ENCODE results near the gene SWT1.

Gene SWT1, protein sequence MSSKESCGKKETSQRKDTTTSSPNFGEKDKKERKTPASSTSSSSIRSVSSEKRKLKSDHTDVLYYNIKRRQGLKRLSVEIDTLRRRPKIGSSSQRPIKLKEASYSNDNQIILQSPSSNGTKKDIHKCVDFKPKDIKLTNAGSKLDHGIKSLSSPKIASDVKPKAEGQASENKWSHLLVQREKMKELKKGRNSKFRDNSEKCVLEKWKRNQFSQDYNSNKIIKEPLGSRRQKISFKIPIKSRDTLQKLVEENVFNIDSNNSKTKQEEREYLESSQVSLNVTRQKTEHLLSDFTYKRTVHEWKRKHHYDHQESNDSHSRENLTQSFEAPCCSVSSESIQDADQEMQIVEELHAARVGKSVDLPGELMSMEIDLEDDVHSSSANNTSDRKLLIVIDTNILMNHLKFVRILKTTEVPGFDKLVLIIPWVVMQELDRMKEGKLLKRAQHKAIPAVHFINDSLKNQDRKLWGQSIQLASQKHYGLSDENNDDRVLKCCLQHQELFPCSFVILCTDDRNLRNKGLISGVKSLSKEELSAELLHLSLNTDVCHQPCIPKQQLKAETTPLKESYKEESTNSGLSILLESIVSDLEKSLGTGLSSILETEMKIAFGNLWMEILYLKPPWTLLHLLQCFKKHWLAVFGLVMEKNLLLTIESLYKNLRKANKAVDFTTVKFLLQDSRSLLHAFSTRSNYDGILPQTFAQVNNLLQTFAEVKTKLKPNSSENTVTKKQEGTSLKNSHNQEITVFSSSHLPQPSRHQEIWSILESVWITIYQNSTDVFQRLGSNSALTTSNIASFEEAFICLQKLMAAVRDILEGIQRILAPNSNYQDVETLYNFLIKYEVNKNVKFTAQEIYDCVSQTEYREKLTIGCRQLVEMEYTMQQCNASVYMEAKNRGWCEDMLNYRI

GRCh38 chr1:185156854-185157598 is at the start of gene SWT1, which contains the start of gene TRMT1L:
Gene SWT1 (plus strand): TSS chr1:185157167. CDS start chr1:185160842, 3,675 bp downstream.
Gene TRMT1L (minus strand): TSS chr1:185156953. CDS start chr1:185156712, 241 bp downstream.
- Histone ChIP-seq H3K27ac (ENCODE audit: low read length) (peak within 1 kb of the TSS; percentile 79), H3K4me1 (ENCODE audit: insufficient read depth, low read length) (peaks cover 27% of the 10 kb centered on the region), H3K9me3 (ENCODE audit: insufficient read depth, low read length, severe bottlenecking) (no peaks in the 10 kb centered on the region), H3K79me2 (ENCODE audit: insufficient read depth, low read length) (peaks cover 18% of the 10 kb centered on the region), H3K9ac (ENCODE audit: low read depth, low read length) (peak within 1 kb of the TSS; percentile 76), H4K20me1 (ENCODE audit: insufficient read depth, low read length) (no peaks in the 10 kb centered on the region), H3K4me3 (ENCODE audit: low read depth in 1 of 2, low read length in 2 of 2) (peak within 1 kb of the TSS; percentile 80 to 86), H3K4me2 (ENCODE audit: insufficient read depth, low read length) (peak within 1 kb of the TSS; percentile 85), H2AFZ (ENCODE audit: low read depth, low read length) (peak within 1 kb of the TSS; percentile 92), H3K27me3 (ENCODE audit: insufficient read depth, low read length, poor library complexity) (no peaks in the 10 kb centered on the region), H3K36me3 (ENCODE audit: insufficient read depth, low read length) (no peaks in the 10 kb centered on the region; the same call in 1 of the 2 replicates)
- no peak for TF ChIP-seq CTCF (IDR thresholded peaks at IDR 0.05; ENCODE audit: borderline replicate concordance, extremely low read depth, low read length, poor library complexity, severe bottlenecking)
- TF ChIP-seq EZH2 (IDR thresholded peaks at IDR 0.05; ENCODE audit: borderline replicate concordance, low read depth, low read length, severe bottlenecking), result no peak
- peak; percentile 99 for DNase-seq
- ATAC-seq (ENCODE audit: insufficient read depth, low read depth), result peak; percentile 93

DNA sequence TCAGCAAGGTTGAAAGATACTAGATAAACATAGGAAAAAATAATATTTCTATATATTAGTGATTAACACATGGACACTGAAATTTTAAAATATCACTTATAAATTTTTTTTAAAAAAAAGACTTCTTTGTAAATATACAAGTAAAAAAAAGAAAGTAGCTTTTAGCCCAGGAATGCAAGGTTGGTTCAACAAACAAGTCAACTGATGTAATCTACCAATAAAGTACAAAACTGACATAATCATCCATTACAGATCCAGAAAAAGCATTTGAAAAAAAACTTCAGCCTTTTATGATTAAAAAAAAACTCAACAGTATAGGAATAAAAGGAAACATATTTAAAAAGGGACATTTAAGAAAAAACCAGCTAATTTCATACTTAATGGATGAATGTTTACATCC is 48.6 kb upstream of the SWT1 start:
- Histone ChIP-seq H3K9ac (ENCODE audit: low read depth, low read length) (no peak overlapping the region), H3K36me3 (ENCODE audit: insufficient read depth, low read length) (peaks cover 12% of the 10 kb centered on the region; the same call in 1 of the 2 replicates), H3K79me2 (ENCODE audit: insufficient read depth, low read length) (no peaks in the 10 kb centered on the region), H3K9me3 (ENCODE audit: insufficient read depth, low read length, severe bottlenecking) (peaks cover 4% of the 10 kb centered on the region), H3K4me1 (ENCODE audit: insufficient read depth, low read length) (no peaks in the 10 kb centered on the region), H3K27me3 (ENCODE audit: insufficient read depth, low read length, poor library complexity) (no peaks in the 10 kb centered on the region), H3K4me2 (ENCODE audit: insufficient read depth, low read length) (no peak overlapping the region), H2AFZ (ENCODE audit: low read depth, low read length) (no peak overlapping the region), H4K20me1 (ENCODE audit: insufficient read depth, low read length) (no peaks in the 10 kb centered on the region), H3K27ac (ENCODE audit: low read length) (no peak overlapping the region), H3K4me3 (ENCODE audit: low read depth in 1 of 2, low read length in 2 of 2) (no peak overlapping the region)
- ATAC-seq (ENCODE audit: insufficient read depth, low read depth) (no peak), DNase-seq (no peak)
- TF ChIP-seq CTCF (IDR thresholded peaks at IDR 0.05; ENCODE audit: borderline replicate concordance, extremely low read depth, low read length, poor library complexity, severe bottlenecking) (no peak), EZH2 (IDR thresholded peaks at IDR 0.05; ENCODE audit: borderline replicate concordance, low read depth, low read length, severe bottlenecking) (no peak)

GRCh38 chr1:185110145-185110544 is 46.8 kb upstream of the SWT1 start:
- Histone ChIP-seq H3K4me2 (ENCODE audit: insufficient read depth, low read length) (no peak overlapping the region), H3K27me3 (ENCODE audit: insufficient read depth, low read length, poor library complexity) (no peaks in the 10 kb centered on the region), H4K20me1 (ENCODE audit: insufficient read depth, low read length) (no peaks in the 10 kb centered on the region), H3K9ac (ENCODE audit: low read depth, low read length) (no peak overlapping the region), H3K4me1 (ENCODE audit: insufficient read depth, low read length) (no peaks in the 10 kb centered on the region), H3K9me3 (ENCODE audit: insufficient read depth, low read length, severe bottlenecking) (peaks cover 4% of the 10 kb centered on the region), H3K79me2 (ENCODE audit: insufficient read depth, low read length) (no peaks in the 10 kb centered on the region), H3K4me3 (ENCODE audit: low read depth in 1 of 2, low read length in 2 of 2) (no peak overlapping the region), H2AFZ (ENCODE audit: low read depth, low read length) (no peak overlapping the region), H3K27ac (ENCODE audit: low read length) (no peak overlapping the region), H3K36me3 (ENCODE audit: insufficient read depth, low read length) (no peaks in the 10 kb centered on the region)
- no peak for TF ChIP-seq EZH2 (IDR thresholded peaks at IDR 0.05; ENCODE audit: borderline replicate concordance, low read depth, low read length, severe bottlenecking)
- TF ChIP-seq CTCF (IDR thresholded peaks at IDR 0.05; ENCODE audit: borderline replicate concordance, extremely low read depth, low read length, poor library complexity, severe bottlenecking), result no peak
- DNase-seq, result no peak
- no peak for ATAC-seq (ENCODE audit: insufficient read depth, low read depth)
